Measurements from ENCODE around the gene SLC16A10.

Gene SLC16A10

DNA sequence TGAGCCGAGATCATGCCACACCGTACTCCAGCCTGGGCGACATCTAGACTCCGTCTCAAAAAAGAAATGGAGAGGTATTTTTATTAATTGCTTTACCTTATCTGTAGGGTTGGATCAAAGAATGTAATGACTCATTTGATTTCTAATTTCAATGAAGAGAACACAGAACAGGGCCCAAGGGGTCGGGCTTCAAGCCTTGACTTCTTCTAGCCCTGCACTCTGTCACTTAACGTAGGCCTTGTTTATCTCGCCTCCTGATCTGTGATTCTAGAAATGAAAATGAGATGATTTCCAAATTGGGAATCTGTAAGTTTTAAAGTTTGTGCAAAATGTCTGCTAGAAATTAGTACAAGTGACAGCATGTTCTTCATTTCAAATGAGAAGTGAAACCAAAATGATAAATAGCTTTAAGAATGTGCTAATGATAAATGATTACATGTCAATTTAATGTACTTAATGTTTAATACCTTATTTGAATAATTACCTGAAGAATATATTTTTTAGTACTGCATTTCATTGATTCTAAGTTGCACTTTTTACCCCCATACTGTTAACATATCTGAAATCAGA is 180.5 kb downstream of the SLC16A10 start:
- peaks cover 24% of the 10 kb centered on the region for H3K36me3 ChIP-seq (ENCODE audit: control insufficient read depth, insufficient read depth, low read length)
- WGBS, 2 experiments = 89 to 97% methylated on average over 7 of the region's 7 CpGs
- H3K27me3 ChIP-seq (ENCODE audit: control insufficient read depth, insufficient read depth, low read length, poor library complexity, severe bottlenecking) = no peaks in the 10 kb centered on the region

DNA sequence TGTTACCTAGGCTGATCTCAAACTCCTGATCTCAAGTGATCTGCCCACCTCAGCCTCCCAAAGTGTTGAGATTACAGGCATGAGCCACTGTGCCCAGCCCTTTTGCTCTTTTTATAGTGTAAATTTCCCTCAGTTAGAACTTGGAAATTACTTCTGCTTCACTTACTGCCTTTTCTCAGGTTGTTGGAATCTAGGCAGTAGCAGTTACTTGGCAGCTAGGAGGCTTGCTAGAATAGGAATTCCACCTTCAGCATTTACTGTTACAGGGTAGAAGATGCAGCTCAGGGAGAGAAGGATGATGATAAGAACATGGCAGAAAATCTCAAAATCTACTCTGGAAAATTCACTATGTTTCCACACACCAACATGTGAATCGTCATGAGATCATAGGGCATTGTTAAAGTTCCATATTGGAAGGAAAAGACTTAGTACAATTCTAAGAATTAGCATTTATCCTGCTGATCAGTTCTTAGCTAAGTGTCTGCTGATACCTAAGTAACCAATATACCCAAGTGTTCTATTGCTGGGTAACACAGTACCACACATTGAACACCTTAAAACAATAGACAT is 182.2 kb downstream of the SLC16A10 start:
- Histone ChIP-seq H3K27ac (ENCODE audit: insufficient read depth, low read depth, low read length, poor library complexity, severe bottlenecking) (no peak overlapping the region), H3K4me1 (ENCODE audit: control insufficient read depth, insufficient read depth, low read length) (no peaks in the 10 kb centered on the region), H3K36me3 (ENCODE audit: control insufficient read depth, insufficient read depth, low read length) (peaks cover 24% of the 10 kb centered on the region), H3K4me3 (ENCODE audit: insufficient read depth, low read depth, low read length) (no peak overlapping the region), H3K27me3 (ENCODE audit: control insufficient read depth, insufficient read depth, low read length, poor library complexity, severe bottlenecking) (no peaks in the 10 kb centered on the region), H3K9me3 (ENCODE audit: control insufficient read depth, low read length) (no peaks in the 10 kb centered on the region)
- WGBS, 2 experiments = 100% methylated on average over 1 of the region's 1 CpG

More for the DNA sequence above, 180.5 kb downstream of the SLC16A10 start:
- no peaks in the 10 kb centered on the region for H3K4me1 ChIP-seq (ENCODE audit: control insufficient read depth, insufficient read depth, low read length)
- no peaks in the 10 kb centered on the region for H3K9me3 ChIP-seq (ENCODE audit: control insufficient read depth, low read length)
- H3K4me3 ChIP-seq (ENCODE audit: insufficient read depth, low read depth, low read length) = no peak overlapping the region
- no peak overlapping the region for H3K27ac ChIP-seq (ENCODE audit: insufficient read depth, low read depth, low read length, poor library complexity, severe bottlenecking)

DNA sequence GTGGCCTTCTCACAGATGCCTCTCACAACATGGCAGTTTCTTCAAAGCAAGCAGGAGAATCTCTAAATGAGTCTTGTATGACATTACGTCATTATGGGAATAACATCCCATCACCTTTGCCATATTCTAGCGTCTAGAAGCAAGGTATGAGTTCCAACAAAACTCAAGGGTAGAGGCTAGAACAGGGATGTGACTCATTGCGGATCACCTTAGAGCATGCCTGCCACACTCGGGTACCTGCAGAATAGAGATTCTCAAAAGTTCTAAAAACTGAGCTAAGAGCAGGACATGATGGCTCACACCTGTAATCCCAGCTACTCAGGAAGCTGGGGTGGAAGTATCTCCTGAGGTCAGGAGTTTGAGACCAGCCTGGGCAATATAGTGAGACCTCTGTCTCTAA is 182.8 kb downstream of the SLC16A10 start:
- Histone ChIP-seq H3K9me3 (ENCODE audit: control insufficient read depth, low read length) (no peaks in the 10 kb centered on the region), H3K27ac (ENCODE audit: insufficient read depth, low read depth, low read length, poor library complexity, severe bottlenecking) (no peak overlapping the region), H3K4me1 (ENCODE audit: control insufficient read depth, insufficient read depth, low read length) (no peaks in the 10 kb centered on the region), H3K36me3 (ENCODE audit: control insufficient read depth, insufficient read depth, low read length) (peaks cover 30% of the 10 kb centered on the region), H3K27me3 (ENCODE audit: control insufficient read depth, insufficient read depth, low read length, poor library complexity, severe bottlenecking) (no peaks in the 10 kb centered on the region), H3K4me3 (ENCODE audit: insufficient read depth, low read depth, low read length) (no peak overlapping the region)
- WGBS, 2 experiments = 93 to 96% methylated on average over 4 of the region's 4 CpGs

DNA sequence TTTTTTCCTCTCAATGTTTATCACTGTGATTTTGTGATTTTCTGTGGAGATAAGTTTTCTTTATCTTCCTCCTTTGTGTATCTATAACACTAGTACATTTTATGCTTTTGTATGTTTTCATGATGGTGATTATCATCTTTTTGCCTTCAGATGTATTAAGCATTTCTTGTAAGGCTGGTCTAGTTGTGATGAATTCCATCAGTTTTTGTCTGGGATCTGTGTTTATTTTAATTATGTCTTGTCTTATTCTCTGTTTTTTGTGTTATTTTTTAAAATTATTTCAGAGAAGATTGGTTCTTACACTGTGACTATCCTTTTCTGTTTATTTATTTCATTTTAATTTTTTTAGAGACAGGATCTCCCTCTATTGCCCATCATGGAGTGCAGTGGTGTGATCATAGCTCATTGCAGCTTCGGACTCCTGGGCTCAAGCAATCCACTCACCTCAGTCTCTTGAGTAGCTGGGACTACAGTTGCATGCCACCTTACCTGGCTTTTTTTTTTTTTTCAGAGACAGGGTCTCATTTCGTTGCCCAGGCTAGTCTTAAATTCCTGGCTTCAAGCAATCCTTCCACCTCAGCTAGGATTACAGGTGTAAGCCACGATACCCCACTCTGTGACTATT is 187.4 kb downstream of the SLC16A10 start:
- 90 to 94% methylated on average over 3 of the region's 3 CpGs for WGBS, 2 experiments
- Histone ChIP-seq H3K36me3 (ENCODE audit: control insufficient read depth, insufficient read depth, low read length) (peaks cover 38% of the 10 kb centered on the region), H3K27me3 (ENCODE audit: control insufficient read depth, insufficient read depth, low read length, poor library complexity, severe bottlenecking) (no peaks in the 10 kb centered on the region), H3K4me1 (ENCODE audit: control insufficient read depth, insufficient read depth, low read length) (no peaks in the 10 kb centered on the region), H3K27ac (ENCODE audit: insufficient read depth, low read depth, low read length, poor library complexity, severe bottlenecking) (no peak overlapping the region), H3K9me3 (ENCODE audit: control insufficient read depth, low read length) (no peaks in the 10 kb centered on the region), H3K4me3 (ENCODE audit: insufficient read depth, low read depth, low read length) (no peak overlapping the region)

DNA sequence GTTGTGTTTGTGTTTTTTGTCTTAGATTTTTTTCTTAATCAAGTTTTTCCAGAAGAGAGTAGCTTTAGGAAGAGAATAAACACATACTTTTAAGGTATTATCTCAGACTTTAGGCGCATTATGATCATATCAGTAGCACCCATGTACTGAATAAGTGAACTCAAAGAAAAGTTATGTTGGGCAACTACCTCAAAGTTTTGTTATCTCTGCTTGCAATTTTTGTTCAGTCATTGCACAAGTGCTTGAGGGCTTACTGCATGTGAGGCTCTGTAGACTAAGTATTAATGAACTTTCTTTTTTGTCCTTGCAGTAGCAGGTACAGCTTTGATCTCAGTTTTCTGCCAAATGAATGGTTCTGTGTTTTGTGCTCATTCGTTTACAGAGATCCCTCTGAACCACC is 189.0 kb downstream of the SLC16A10 start:
- H3K36me3 ChIP-seq (ENCODE audit: control insufficient read depth, insufficient read depth, low read length) = peaks cover 33% of the 10 kb centered on the region
- H3K4me1 ChIP-seq (ENCODE audit: control insufficient read depth, insufficient read depth, low read length) = no peaks in the 10 kb centered on the region
- WGBS, 2 experiments = 95 to 97% methylated on average over 2 of the region's 2 CpGs
- no peak overlapping the region for H3K4me3 ChIP-seq (ENCODE audit: insufficient read depth, low read depth, low read length)
- H3K27me3 ChIP-seq (ENCODE audit: control insufficient read depth, insufficient read depth, low read length, poor library complexity, severe bottlenecking) = no peaks in the 10 kb centered on the region
- no peaks in the 10 kb centered on the region for H3K9me3 ChIP-seq (ENCODE audit: control insufficient read depth, low read length)
- no peak overlapping the region for H3K27ac ChIP-seq (ENCODE audit: insufficient read depth, low read depth, low read length, poor library complexity, severe bottlenecking)

- H3K4me1 ChIP-seq (ENCODE audit: control insufficient read depth, insufficient read depth, low read length) = no peaks in the 10 kb centered on the region
- no peaks in the 10 kb centered on the region for H3K9me3 ChIP-seq (ENCODE audit: control insufficient read depth, low read length)
- H3K36me3 ChIP-seq (ENCODE audit: control insufficient read depth, insufficient read depth, low read length) = peaks cover 34% of the 10 kb centered on the region
- H3K27ac ChIP-seq (ENCODE audit: insufficient read depth, low read depth, low read length, poor library complexity, severe bottlenecking) = no peak overlapping the region
- 93 to 95% methylated on average over 3 of the region's 3 CpGs for WGBS, 2 experiments
- no peak overlapping the region for H3K4me3 ChIP-seq (ENCODE audit: insufficient read depth, low read depth, low read length)
- no peaks in the 10 kb centered on the region for H3K27me3 ChIP-seq (ENCODE audit: control insufficient read depth, insufficient read depth, low read length, poor library complexity, severe bottlenecking)
Observed at GRCh38 chr6:111276736-111277135, 189.4 kb downstream of the SLC16A10 start.

- Histone ChIP-seq H3K27ac (ENCODE audit: insufficient read depth, low read depth, low read length, poor library complexity, severe bottlenecking) (no peak overlapping the region), H3K4me3 (ENCODE audit: insufficient read depth, low read depth, low read length) (no peak overlapping the region), H3K27me3 (ENCODE audit: control insufficient read depth, insufficient read depth, low read length, poor library complexity, severe bottlenecking) (no peaks in the 10 kb centered on the region), H3K4me1 (ENCODE audit: control insufficient read depth, insufficient read depth, low read length) (no peaks in the 10 kb centered on the region), H3K9me3 (ENCODE audit: control insufficient read depth, low read length) (no peaks in the 10 kb centered on the region), H3K36me3 (ENCODE audit: control insufficient read depth, insufficient read depth, low read length) (peaks cover 42% of the 10 kb centered on the region)
- 91 to 97% methylated on average over 1 of the region's 1 CpG for WGBS, 2 experiments
Observed at GRCh38 chr6:111277819-111278218, 190.5 kb downstream of the SLC16A10 start.

GRCh38 chr6:111278731-111279130 is 191.4 kb downstream of the SLC16A10 start:
- Histone ChIP-seq H3K27ac (ENCODE audit: insufficient read depth, low read depth, low read length, poor library complexity, severe bottlenecking) (no peak overlapping the region), H3K4me3 (ENCODE audit: insufficient read depth, low read depth, low read length) (no peak overlapping the region), H3K36me3 (ENCODE audit: control insufficient read depth, insufficient read depth, low read length) (peaks cover 47% of the 10 kb centered on the region), H3K4me1 (ENCODE audit: control insufficient read depth, insufficient read depth, low read length) (no peaks in the 10 kb centered on the region), H3K9me3 (ENCODE audit: control insufficient read depth, low read length) (no peaks in the 10 kb centered on the region), H3K27me3 (ENCODE audit: control insufficient read depth, insufficient read depth, low read length, poor library complexity, severe bottlenecking) (no peaks in the 10 kb centered on the region)
- WGBS, 2 experiments = 92 to 93% methylated on average over 2 of the region's 2 CpGs

GRCh38 chr6:111280445-111280955 is 193.2 kb downstream of the SLC16A10 start:
- 93% methylated on average over 3 of the region's 4 CpGs; no CpG with 5 or more reads in 1 of the 2 experiments for WGBS, 2 experiments
- peaks cover 40% of the 10 kb centered on the region for H3K36me3 ChIP-seq (ENCODE audit: control insufficient read depth, insufficient read depth, low read length)
- no peak overlapping the region for H3K4me3 ChIP-seq (ENCODE audit: insufficient read depth, low read depth, low read length)
- no peaks in the 10 kb centered on the region for H3K27me3 ChIP-seq (ENCODE audit: control insufficient read depth, insufficient read depth, low read length, poor library complexity, severe bottlenecking)
- no peaks in the 10 kb centered on the region for H3K9me3 ChIP-seq (ENCODE audit: control insufficient read depth, low read length)
- H3K27ac ChIP-seq (ENCODE audit: insufficient read depth, low read depth, low read length, poor library complexity, severe bottlenecking) = no peak overlapping the region
- no peaks in the 10 kb centered on the region for H3K4me1 ChIP-seq (ENCODE audit: control insufficient read depth, insufficient read depth, low read length)
